ENCODE data around the gene PFKFB4.
"Not testable (repeated sequence)": the region's sequence is repeated elsewhere in the genome, so short reads cannot be mapped to it uniquely, and the experiment has no call there.

The PFKFB4 gene

GRCh38 chr3:48555949-48556795, 431 bp downstream of the PFKFB4 start:
- peak overlapping the region; percentile 58 for H3K4me3 ChIP-seq (ENCODE audit: control insufficient read depth, low read depth, low read length)
- no peak for TF ChIP-seq CTCF (IDR thresholded peaks at IDR 0.05; ENCODE audit: control insufficient read depth, insufficient read depth, low read depth, low read length, missing control alignments)
- DNase-seq (ENCODE audit: low read depth), result no peak

GRCh38 chr3:48555231-48555948, 1.2 kb downstream of the PFKFB4 start:
- TF ChIP-seq CTCF (IDR thresholded peaks at IDR 0.05; ENCODE audit: control insufficient read depth, insufficient read depth, low read depth, low read length, missing control alignments), result no peak
- no peak for DNase-seq (ENCODE audit: low read depth)
- H3K4me3 ChIP-seq (ENCODE audit: control insufficient read depth, low read depth, low read length), result no peak overlapping the region

GRCh38 chr3:48553886-48554845, 2.4 kb downstream of the PFKFB4 start:
- TF ChIP-seq CTCF (IDR thresholded peaks at IDR 0.05; ENCODE audit: control insufficient read depth, insufficient read depth, low read depth, low read length, missing control alignments), result no peak
- DNase-seq (ENCODE audit: low read depth), result no peak
- H3K4me3 ChIP-seq (ENCODE audit: control insufficient read depth, low read depth, low read length), result no peak overlapping the region

- no peak for DNase-seq (ENCODE audit: low read depth)
- no peak overlapping the region for H3K4me3 ChIP-seq (ENCODE audit: control insufficient read depth, low read depth, low read length)
These were observed 3.2 kb downstream of the PFKFB4 start for GRCh38 chr3:48553361-48553760.

GRCh38 chr3:48552111-48552951, 4.3 kb downstream of the PFKFB4 start:
- DNase-seq (ENCODE audit: low read depth), result no peak
- no peak for TF ChIP-seq CTCF (IDR thresholded peaks at IDR 0.05; ENCODE audit: control insufficient read depth, insufficient read depth, low read depth, low read length, missing control alignments)
- no peak overlapping the region for H3K4me3 ChIP-seq (ENCODE audit: control insufficient read depth, low read depth, low read length)

More at GRCh38 chr3:48553361-48553760, 3.2 kb downstream of the PFKFB4 start:
- TF ChIP-seq CTCF (IDR thresholded peaks at IDR 0.05; ENCODE audit: control insufficient read depth, insufficient read depth, low read depth, low read length, missing control alignments), result no peak

- not testable (repeated sequence) for DNase-seq (ENCODE audit: low read depth); H3K4me3 ChIP-seq (ENCODE audit: control insufficient read depth, low read depth, low read length)
These were observed 5.0 kb downstream of the PFKFB4 start for GRCh38 chr3:48551651-48552050.

Measured in AG09309 (cell line).